Esophagus squamous epithelium (tissue), 5 donors: ENCODE measurements around the gene CUBN. TPM values are rescaled to one million over a fixed set of nuclear protein-coding genes. Genes with fewer than 3 reads are reported as not detected.

Experiments
- DNase-seq: peaks from one replicate; lab custom pipeline; 2025; lab: John Stamatoyannopoulos, UW
- H3K27ac ChIP-seq, 4 donors: fragments of 200-600 bp; sonication (generic); one replicate each; pipeline ENCODE4 v1.5.1; 2016 to 2019; ENCODE audit warnings: mild to moderate bottlenecking in 1 of 4
- H3K27me3 ChIP-seq, 4 donors: fragments of 200-600 bp; sonication (generic); 1 replicate in 3 of 4; 2 replicates in 1 of 4; pipeline versions ENCODE4 v1.5.1 to v1.6.0; 2017 to 2021; ENCODE audit warnings: antibody characterized with exemption in 1 of 4
- H3K36me3 ChIP-seq, 3 donors: fragments of 200-600 bp; sonication (generic); one replicate each; pipeline ENCODE4 v1.5.1; 2016 to 2019
- H3K4me1 ChIP-seq, 3 donors: fragments of 200-600 bp; sonication (generic); one replicate each; pipeline ENCODE4 v1.5.1; 2017 to 2019
- H3K4me3 ChIP-seq, 4 donors: fragments of 200-600 bp; sonication (generic); 1 replicate in 3 of 4; 2 replicates in 1 of 4; pipeline ENCODE4 v1.5.1; 2016 to 2019; ENCODE audit warnings: mild to moderate bottlenecking in 2 of 4, moderate library complexity in 1 of 4
- H3K9me3 ChIP-seq, 3 donors: fragments of 200-600 bp; sonication (generic); one replicate each; pipeline ENCODE4 v1.5.1; 2016 to 2019
- POLR2A ChIP-seq, 4 donors: fragments of 450-650 bp; IDR thresholded peaks; one replicate each; pipeline ENCODE4 v1.6.1; 2017; ENCODE audit warnings: antibody characterized with exemption in 4 of 4, mild to moderate bottlenecking in 4 of 4, moderate library complexity in 3 of 4
- WGBS, 2 donors: methylation state at CpG; one replicate each; pipeline ENCODE4 v1.1.5; 2018; 5-methylcytosine and 5-hydroxymethylcytosine counted together
- intact Hi-C: fragments of 100-400 bp; cut with DNase I; formaldehyde crosslinking; loops from one replicate; pipeline ENCODE4 v1.15.0; 2022
- total RNA-seq, 4 donors: library from RNA; depleted of rRNA; stranded (reverse); fragments of >200 nt; gene quantifications; one replicate each; pipeline ENCODE4 v1.1.0, GENCODE V29; 2016
- TF ChIP-seq, protein P1 (sequence below), 6 experiments: fragments of 450-650 bp in 4 of 6; fragments of 200-600 bp in 2 of 6; sonication (generic) in 2 of 6; IDR thresholded peaks; one replicate each; pipeline ENCODE4 v1.5.1; 2016 to 2019; ENCODE audit warnings: antibody characterized with exemption in 6 of 6, mild to moderate bottlenecking in 4 of 6, moderate library complexity in 4 of 6
- donor health status: DM: yes; HTN: yes; CAD: no.

Gene CUBN
- total RNA-seq, 4 donors from 2014 or later = 0.15 to 0.83 (median 0.51) TPM

GRCh38 chr10:16894821-16895220 is 234.8 kb downstream of the CUBN start:
- no peak for TF ChIP-seq POLR2A (IDR thresholded peaks at IDR 0.05)
- TF ChIP-seq, protein P1, sequence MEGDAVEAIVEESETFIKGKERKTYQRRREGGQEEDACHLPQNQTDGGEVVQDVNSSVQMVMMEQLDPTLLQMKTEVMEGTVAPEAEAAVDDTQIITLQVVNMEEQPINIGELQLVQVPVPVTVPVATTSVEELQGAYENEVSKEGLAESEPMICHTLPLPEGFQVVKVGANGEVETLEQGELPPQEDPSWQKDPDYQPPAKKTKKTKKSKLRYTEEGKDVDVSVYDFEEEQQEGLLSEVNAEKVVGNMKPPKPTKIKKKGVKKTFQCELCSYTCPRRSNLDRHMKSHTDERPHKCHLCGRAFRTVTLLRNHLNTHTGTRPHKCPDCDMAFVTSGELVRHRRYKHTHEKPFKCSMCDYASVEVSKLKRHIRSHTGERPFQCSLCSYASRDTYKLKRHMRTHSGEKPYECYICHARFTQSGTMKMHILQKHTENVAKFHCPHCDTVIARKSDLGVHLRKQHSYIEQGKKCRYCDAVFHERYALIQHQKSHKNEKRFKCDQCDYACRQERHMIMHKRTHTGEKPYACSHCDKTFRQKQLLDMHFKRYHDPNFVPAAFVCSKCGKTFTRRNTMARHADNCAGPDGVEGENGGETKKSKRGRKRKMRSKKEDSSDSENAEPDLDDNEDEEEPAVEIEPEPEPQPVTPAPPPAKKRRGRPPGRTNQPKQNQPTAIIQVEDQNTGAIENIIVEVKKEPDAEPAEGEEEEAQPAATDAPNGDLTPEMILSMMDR (IDR thresholded peaks at IDR 0.05) = no peak
- DNase-seq = no peak
- 45 to 60% methylated on average over 1 of the region's 1 CpG for WGBS, 2 donors
- no peaks in the 10 kb centered on the region for H3K27me3 ChIP-seq
- no peaks in the 10 kb centered on the region for H3K4me1 ChIP-seq
- no peak overlapping the region for H3K27ac ChIP-seq
- intact Hi-C loops = no loop called here
- H3K4me3 ChIP-seq = no peak overlapping the region
- no peaks in the 10 kb centered on the region for H3K36me3 ChIP-seq
- no peaks in the 10 kb centered on the region for H3K9me3 ChIP-seq

GRCh38 chr10:16893664-16894063 is 235.9 kb downstream of the CUBN start:
- H3K9me3 ChIP-seq = no peaks in the 10 kb centered on the region

DNA sequence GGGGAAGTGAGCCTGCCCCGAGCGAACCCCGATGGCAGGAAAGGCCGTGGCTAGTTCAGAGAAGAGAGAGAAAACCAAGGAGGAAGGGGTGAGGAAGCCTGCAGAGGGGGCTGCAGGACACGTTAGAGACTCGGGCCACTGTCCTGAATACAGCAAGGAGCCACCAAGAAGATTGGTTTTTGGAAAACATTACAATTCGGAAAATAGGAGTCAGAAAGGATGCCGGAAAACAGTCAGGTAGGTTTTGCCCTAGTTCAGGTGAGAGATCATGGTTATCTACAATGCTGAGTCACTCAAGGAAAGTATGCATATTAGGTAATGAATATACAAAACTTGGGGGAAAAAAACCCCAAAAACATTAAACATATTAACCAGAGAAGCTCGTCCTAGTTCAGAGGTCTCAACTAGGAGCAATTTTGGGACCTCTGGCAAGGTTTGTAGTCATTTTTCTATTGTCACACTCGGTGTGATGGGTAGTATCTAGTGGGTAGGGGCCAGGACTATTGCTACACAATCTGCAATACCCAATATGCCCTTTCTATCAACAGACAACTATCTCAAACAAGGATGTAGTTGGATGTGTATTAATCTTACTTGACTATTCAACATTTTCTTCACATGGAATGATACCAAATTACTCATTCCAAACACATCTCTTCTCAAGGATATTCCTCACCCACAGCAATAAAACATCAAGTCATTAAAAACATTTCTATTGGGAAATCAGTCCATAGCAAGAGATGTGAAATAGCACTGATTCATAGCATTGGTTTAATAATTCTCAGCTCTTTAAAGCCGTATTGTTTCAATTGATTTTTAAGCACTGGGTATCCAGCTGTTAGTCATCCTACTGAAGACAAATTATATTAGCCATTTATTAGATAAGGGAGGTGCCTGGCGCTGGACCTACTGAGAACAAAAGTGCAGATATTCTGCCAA is 238.0 kb downstream of the CUBN start:
- Histone ChIP-seq H3K27me3 (no peaks in the 10 kb centered on the region), H3K4me3 (no peak overlapping the region), H3K4me1 (no peaks in the 10 kb centered on the region), H3K9me3 (no peaks in the 10 kb centered on the region), H3K27ac (peak overlapping the region in 3 of 4 donors; percentile 39 to 56 (median 47)), H3K36me3 (no peaks in the 10 kb centered on the region)
- no peak for DNase-seq
- peak in 1 of 4 donors; percentile 16 for TF ChIP-seq POLR2A (IDR thresholded peaks at IDR 0.05)
- TF ChIP-seq, protein P1 (IDR thresholded peaks at IDR 0.05) = peak in 4 of 6 experiments; percentile 12 to 33 (median 28)
- 34 to 47% methylated on average over 12 of the region's 12 CpGs for WGBS, 2 donors
- intact Hi-C loops = no loop called here

More at GRCh38 chr10:16893664-16894063, 235.9 kb downstream of the CUBN start:
- Histone ChIP-seq H3K36me3 (no peaks in the 10 kb centered on the region), H3K27me3 (no peaks in the 10 kb centered on the region), H3K4me3 (no peak overlapping the region), H3K4me1 (no peaks in the 10 kb centered on the region), H3K27ac (no peak overlapping the region)
- no peak for DNase-seq
- intact Hi-C loops = no loop called here
- no peak for TF ChIP-seq POLR2A (IDR thresholded peaks at IDR 0.05)
- TF ChIP-seq, protein P1 (IDR thresholded peaks at IDR 0.05) = no peak
- WGBS, 2 donors = 47 to 57% methylated on average over 5 of the region's 5 CpGs

DNA sequence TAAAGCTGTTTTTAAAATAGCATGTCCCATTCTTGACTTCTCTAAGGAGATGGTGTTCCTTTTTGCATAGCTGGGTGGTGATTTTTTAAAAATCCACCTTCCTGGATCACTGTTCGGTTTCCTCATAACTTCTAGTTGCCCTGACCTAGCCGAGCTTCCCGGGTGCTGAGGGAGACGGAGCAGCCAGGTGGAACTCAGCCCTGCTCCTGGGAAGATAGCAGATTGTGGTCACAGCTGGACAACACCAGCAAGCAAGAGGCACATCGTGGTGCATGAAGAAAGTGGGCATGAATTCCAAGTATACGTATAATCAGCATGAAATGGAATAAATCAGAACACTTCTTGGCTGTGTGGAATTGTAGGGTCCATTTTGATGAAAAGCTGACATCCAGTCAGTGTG is 238.9 kb downstream of the CUBN start:
- intact Hi-C loops = no loop called here
- Histone ChIP-seq H3K4me3 (no peak overlapping the region), H3K27me3 (no peaks in the 10 kb centered on the region), H3K27ac (no peak overlapping the region), H3K9me3 (no peaks in the 10 kb centered on the region), H3K36me3 (no peaks in the 10 kb centered on the region), H3K4me1 (no peaks in the 10 kb centered on the region)
- TF ChIP-seq, protein P1 (IDR thresholded peaks at IDR 0.05) = no peak
- TF ChIP-seq POLR2A (IDR thresholded peaks at IDR 0.05) = no peak
- WGBS, 2 donors = 85 to 92% methylated on average over 6 of the region's 6 CpGs
- no peak for DNase-seq

DNA sequence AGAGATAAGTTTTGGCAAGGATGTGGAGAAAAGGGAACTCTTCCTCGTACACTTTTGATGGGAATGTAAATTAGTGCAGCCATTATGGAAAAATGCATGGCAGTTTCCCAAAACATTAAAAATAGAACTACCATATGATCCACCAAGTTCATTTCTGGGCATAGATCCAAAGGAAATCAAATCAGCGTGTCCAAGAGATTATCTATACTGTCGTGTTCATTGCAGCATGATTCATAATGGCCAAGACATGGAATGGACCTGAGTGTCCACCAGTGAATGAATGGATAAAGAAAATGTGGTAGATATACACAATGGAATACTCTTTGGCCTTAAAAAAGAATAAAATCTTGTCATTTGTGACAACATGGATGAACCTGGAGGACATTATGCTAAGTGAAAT is 242.0 kb downstream of the CUBN start:
- WGBS, 2 donors = 16 to 23% methylated on average over 3 of the region's 3 CpGs
- Histone ChIP-seq H3K27ac (no peak overlapping the region), H3K9me3 (no peaks in the 10 kb centered on the region), H3K27me3 (no peaks in the 10 kb centered on the region), H3K36me3 (no peaks in the 10 kb centered on the region), H3K4me3 (no peak overlapping the region), H3K4me1 (no peaks in the 10 kb centered on the region)
- intact Hi-C loops = no loop called here
- DNase-seq = no peak
- TF ChIP-seq, protein P1 (IDR thresholded peaks at IDR 0.05) = no peak
- TF ChIP-seq POLR2A (IDR thresholded peaks at IDR 0.05) = no peak
